GM10266 (cell line): ENCODE data around the gene ITGB7.

ENCODE experiments used
- DNase-seq: peaks from one replicate; pipeline ENCODE4 v3.0.0; 2012; ENCODE audit errors: extremely low spot score
- TF ChIP-seq, protein P1 (sequence below): IDR thresholded peaks from 2 replicates; pipeline ENCODE4 v1.5.1; 2012; ENCODE audit warnings: mild to moderate bottlenecking, low read depth; ENCODE audit not compliant: control insufficient read depth, insufficient read depth; ENCODE audit errors: missing control alignments

The ITGB7 gene

DNA sequence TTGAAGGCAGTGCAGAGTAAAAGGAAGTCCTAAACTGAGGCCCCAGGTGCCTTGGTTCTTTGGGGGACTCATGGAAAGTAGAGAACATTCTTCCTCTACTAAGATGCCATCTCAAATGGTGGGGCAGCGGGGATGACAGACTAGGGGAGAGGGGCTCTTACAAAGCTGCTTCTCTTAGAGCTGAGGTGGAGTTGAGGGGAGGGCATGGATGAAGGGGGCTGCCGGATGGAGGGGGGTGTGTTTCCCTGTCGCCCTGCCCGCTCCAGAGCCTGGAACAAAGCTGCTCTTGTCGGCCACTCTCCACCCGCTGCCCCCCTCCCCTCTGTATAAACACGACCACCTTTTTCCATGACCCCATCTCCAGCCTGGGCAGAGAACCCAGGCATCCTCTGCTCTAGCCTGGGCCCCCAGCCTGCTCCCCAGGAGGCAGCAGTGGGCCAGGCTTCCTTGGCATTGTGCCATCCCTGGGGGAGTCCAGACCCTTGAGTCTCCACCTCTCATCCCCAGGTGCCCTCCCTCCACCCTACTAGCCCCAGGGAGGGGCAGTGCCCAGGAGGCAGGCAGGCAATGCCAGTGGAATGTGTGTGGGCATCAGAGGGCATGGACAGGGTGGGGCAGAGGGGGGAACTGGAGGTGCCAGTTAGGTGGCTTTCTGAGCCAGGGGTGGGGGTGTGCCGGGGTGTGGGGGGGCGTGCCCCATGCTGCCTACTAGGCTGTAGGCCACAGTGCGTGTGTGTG, 23.2 kb upstream of the ITGB7 start:
- TF ChIP-seq, protein P1, sequence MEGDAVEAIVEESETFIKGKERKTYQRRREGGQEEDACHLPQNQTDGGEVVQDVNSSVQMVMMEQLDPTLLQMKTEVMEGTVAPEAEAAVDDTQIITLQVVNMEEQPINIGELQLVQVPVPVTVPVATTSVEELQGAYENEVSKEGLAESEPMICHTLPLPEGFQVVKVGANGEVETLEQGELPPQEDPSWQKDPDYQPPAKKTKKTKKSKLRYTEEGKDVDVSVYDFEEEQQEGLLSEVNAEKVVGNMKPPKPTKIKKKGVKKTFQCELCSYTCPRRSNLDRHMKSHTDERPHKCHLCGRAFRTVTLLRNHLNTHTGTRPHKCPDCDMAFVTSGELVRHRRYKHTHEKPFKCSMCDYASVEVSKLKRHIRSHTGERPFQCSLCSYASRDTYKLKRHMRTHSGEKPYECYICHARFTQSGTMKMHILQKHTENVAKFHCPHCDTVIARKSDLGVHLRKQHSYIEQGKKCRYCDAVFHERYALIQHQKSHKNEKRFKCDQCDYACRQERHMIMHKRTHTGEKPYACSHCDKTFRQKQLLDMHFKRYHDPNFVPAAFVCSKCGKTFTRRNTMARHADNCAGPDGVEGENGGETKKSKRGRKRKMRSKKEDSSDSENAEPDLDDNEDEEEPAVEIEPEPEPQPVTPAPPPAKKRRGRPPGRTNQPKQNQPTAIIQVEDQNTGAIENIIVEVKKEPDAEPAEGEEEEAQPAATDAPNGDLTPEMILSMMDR, result no peak
- DNase-seq, result no peak

GRCh38 chr12:53229454-53229853, 22.4 kb upstream of the ITGB7 start:
- no peak for DNase-seq
- TF ChIP-seq, protein P1, result no peak

- DNase-seq, result no peak
Measured at GRCh38 chr12:53227836-53228235, 20.8 kb upstream of the ITGB7 start.

DNA sequence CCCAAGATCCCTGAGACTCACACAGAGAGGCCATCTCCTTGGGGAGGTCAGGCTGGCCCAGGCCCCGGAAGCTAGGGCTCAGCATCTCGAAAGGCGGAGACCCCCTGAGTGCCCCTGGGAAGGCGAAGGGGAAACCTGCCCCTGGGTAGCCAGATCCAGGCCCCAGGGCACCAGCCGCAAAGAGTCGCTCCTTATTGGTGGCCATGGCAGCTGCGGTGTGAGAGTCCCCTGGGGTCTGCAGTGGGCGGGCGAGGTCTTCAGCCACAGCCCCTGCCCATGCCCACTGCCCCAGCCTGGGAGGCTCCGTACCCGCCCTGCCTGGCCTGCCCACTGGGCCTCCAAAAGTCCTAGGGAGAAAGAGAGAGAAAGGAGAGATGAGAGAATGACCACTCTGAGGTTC, 20.3 kb upstream of the ITGB7 start:
- TF ChIP-seq, protein P1, result no peak
- no peak for DNase-seq

More at GRCh38 chr12:53227836-53228235, 20.8 kb upstream of the ITGB7 start:
- TF ChIP-seq, protein P1, result no peak

DNA sequence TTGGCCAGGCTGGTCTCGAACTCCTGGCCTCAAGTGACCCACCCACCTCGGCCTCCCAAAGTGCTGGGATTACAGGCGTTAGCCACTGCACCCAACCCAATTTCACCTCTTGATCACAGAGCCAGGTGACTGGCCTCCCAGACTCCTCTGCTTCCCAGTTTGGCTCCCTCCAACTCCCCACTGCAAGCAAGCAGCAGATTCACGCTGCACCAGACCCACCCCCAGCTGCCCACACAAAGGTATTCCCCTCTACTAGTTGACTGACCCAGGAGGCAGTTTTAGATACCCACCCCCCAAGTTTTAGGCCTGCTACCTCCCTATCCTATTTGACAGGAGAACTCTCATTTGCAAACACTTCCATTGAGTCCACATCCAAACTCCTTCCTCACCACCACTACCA, 19.8 kb upstream of the ITGB7 start:
- DNase-seq, result no peak
- TF ChIP-seq, protein P1, result no peak

DNA sequence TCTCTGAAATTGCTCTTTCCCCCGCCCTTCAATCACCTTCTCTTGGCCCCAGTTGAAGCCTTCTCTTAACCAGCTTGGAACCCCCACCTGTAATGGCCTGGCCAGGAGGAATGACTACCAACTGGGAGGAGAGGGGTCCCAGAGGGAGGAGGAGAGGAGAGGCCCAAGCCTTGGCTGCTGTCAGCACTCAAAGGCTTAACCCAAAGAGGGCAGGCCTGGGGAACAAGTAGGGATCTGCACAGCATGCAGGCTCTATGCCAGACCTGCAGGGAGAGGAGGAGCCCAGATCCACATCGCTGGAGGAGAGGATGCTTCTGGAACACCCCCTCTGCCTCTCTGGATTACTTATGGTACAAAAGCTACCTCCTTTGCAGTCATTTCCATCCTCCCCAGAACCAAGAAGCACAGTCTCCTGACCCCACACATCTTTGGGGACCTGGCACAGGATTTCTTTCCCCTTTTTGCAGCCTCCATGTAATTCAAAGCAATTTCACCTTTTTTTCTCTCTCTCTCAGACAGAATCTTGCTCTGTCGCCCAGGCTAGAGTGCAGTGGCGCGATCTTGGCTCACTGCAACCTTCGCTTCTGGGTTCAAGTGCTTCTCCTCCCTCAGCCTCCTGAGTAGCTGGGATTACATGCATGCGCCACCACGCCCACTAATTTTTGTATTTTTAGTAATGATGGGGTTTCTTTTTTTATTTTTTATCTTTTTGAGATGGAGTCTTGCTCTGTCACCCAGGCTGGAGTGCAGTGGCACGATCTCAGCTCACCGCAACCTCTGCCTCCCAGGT, 18.8 kb upstream of the ITGB7 start:
- TF ChIP-seq, protein P1, result no peak
- no peak for DNase-seq
